ENCODE data around the gene UBAP2L. TPM values are rescaled to one million over a fixed set of nuclear protein-coding genes. Genes with fewer than 3 reads are reported as not detected.

UBAP2L gene
- total and polyA plus RNA-seq, 9 of the 15 experiments (the other 6 are each of a cell fraction or from before 2014, with no cell fraction given): 75.0 to 245 (median 119) TPM

DNA sequence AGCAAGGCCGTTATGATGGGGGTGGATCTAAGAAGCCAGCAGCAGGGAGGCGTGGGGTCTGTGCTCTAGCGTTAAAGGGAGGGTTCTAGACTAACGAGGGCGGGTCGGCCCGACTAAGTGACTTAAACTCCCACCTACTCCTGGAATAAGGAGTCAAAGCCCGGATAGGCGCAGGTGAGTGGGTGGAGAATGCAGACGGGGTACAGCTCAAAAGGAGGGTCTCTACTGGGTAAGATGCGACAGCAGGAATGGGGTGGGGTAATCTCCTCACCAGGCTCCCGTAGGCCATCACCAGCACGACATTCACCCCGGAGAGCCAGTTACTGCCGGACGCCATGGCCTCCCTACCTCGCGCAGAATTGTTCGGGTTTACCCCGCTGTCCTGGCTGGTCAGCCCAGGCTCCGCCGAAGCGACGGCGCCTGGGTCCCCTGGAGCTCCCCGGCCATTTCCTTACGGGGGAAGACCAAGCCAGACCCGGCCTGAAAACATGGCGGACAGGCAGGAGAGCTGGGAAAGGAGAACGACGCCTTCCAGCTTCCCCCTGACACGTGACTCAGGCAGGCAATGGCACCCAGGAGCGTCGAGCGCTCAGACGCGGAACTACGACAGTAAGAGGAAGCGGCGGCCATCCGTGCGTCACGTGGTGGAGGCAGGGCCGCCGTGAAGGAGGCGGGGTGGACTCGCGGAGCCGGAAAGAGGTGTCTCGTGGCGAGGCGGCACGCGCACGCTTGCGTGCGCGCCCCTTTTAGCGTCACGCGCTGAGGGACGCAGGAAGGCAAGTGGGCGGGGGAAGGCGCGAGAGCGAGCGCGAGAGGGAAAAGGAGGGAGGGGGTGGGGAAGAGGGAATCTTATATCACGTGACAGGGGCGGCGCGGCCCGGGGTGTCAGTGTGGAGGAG is at the start of gene UBAP2L (continued):
- TF ChIP-seq, protein P1, sequence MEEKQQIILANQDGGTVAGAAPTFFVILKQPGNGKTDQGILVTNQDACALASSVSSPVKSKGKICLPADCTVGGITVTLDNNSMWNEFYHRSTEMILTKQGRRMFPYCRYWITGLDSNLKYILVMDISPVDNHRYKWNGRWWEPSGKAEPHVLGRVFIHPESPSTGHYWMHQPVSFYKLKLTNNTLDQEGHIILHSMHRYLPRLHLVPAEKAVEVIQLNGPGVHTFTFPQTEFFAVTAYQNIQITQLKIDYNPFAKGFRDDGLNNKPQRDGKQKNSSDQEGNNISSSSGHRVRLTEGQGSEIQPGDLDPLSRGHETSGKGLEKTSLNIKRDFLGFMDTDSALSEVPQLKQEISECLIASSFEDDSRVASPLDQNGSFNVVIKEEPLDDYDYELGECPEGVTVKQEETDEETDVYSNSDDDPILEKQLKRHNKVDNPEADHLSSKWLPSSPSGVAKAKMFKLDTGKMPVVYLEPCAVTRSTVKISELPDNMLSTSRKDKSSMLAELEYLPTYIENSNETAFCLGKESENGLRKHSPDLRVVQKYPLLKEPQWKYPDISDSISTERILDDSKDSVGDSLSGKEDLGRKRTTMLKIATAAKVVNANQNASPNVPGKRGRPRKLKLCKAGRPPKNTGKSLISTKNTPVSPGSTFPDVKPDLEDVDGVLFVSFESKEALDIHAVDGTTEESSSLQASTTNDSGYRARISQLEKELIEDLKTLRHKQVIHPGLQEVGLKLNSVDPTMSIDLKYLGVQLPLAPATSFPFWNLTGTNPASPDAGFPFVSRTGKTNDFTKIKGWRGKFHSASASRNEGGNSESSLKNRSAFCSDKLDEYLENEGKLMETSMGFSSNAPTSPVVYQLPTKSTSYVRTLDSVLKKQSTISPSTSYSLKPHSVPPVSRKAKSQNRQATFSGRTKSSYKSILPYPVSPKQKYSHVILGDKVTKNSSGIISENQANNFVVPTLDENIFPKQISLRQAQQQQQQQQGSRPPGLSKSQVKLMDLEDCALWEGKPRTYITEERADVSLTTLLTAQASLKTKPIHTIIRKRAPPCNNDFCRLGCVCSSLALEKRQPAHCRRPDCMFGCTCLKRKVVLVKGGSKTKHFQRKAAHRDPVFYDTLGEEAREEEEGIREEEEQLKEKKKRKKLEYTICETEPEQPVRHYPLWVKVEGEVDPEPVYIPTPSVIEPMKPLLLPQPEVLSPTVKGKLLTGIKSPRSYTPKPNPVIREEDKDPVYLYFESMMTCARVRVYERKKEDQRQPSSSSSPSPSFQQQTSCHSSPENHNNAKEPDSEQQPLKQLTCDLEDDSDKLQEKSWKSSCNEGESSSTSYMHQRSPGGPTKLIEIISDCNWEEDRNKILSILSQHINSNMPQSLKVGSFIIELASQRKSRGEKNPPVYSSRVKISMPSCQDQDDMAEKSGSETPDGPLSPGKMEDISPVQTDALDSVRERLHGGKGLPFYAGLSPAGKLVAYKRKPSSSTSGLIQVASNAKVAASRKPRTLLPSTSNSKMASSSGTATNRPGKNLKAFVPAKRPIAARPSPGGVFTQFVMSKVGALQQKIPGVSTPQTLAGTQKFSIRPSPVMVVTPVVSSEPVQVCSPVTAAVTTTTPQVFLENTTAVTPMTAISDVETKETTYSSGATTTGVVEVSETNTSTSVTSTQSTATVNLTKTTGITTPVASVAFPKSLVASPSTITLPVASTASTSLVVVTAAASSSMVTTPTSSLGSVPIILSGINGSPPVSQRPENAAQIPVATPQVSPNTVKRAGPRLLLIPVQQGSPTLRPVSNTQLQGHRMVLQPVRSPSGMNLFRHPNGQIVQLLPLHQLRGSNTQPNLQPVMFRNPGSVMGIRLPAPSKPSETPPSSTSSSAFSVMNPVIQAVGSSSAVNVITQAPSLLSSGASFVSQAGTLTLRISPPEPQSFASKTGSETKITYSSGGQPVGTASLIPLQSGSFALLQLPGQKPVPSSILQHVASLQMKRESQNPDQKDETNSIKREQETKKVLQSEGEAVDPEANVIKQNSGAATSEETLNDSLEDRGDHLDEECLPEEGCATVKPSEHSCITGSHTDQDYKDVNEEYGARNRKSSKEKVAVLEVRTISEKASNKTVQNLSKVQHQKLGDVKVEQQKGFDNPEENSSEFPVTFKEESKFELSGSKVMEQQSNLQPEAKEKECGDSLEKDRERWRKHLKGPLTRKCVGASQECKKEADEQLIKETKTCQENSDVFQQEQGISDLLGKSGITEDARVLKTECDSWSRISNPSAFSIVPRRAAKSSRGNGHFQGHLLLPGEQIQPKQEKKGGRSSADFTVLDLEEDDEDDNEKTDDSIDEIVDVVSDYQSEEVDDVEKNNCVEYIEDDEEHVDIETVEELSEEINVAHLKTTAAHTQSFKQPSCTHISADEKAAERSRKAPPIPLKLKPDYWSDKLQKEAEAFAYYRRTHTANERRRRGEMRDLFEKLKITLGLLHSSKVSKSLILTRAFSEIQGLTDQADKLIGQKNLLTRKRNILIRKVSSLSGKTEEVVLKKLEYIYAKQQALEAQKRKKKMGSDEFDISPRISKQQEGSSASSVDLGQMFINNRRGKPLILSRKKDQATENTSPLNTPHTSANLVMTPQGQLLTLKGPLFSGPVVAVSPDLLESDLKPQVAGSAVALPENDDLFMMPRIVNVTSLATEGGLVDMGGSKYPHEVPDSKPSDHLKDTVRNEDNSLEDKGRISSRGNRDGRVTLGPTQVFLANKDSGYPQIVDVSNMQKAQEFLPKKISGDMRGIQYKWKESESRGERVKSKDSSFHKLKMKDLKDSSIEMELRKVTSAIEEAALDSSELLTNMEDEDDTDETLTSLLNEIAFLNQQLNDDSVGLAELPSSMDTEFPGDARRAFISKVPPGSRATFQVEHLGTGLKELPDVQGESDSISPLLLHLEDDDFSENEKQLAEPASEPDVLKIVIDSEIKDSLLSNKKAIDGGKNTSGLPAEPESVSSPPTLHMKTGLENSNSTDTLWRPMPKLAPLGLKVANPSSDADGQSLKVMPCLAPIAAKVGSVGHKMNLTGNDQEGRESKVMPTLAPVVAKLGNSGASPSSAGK (IDR thresholded peaks at IDR 0.05): peak; percentile 96
- no peak for TF ChIP-seq HNRNPLL (IDR thresholded peaks at IDR 0.05; ENCODE audit: low read depth, low read length, poor library complexity, severe bottlenecking)
- TF ChIP-seq FOXA1 (IDR thresholded peaks at IDR 0.05; ENCODE audit: borderline replicate concordance): no peak
- TF ChIP-seq, protein P2, sequence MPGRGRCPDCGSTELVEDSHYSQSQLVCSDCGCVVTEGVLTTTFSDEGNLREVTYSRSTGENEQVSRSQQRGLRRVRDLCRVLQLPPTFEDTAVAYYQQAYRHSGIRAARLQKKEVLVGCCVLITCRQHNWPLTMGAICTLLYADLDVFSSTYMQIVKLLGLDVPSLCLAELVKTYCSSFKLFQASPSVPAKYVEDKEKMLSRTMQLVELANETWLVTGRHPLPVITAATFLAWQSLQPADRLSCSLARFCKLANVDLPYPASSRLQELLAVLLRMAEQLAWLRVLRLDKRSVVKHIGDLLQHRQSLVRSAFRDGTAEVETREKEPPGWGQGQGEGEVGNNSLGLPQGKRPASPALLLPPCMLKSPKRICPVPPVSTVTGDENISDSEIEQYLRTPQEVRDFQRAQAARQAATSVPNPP (IDR thresholded peaks at IDR 0.05; ENCODE audit: borderline replicate concordance, insufficient read depth, insufficient read length): no peak
- TF ChIP-seq, protein P3, sequence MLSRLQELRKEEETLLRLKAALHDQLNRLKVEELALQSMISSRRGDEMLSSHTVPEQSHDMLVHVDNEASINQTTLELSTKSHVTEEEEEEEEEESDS (CRISPR knock-in tag; IDR thresholded peaks at IDR 0.05): no peak
- no peak for TF ChIP-seq ZNF274 (IDR thresholded peaks at IDR 0.05; ENCODE audit: borderline replicate concordance, low read depth, low read length)
- TF ChIP-seq DMBX1 (CRISPR knock-in tag; IDR thresholded peaks at IDR 0.05; ENCODE audit: borderline replicate concordance): no peak
- TF ChIP-seq NCOA6 (IDR thresholded peaks at IDR 0.05): peak; percentile 90
- TF ChIP-seq RBFOX2 (IDR thresholded peaks at IDR 0.05; ENCODE audit: low read depth, low read length): peak; percentile 96
- TF ChIP-seq RAD21 (CRISPR knock-in tag; conservative IDR thresholded peaks at IDR 0.05 in 1 of 2, IDR thresholded peaks at IDR 0.05 in 1 of 2): no peak
- TF ChIP-seq, protein P4, sequence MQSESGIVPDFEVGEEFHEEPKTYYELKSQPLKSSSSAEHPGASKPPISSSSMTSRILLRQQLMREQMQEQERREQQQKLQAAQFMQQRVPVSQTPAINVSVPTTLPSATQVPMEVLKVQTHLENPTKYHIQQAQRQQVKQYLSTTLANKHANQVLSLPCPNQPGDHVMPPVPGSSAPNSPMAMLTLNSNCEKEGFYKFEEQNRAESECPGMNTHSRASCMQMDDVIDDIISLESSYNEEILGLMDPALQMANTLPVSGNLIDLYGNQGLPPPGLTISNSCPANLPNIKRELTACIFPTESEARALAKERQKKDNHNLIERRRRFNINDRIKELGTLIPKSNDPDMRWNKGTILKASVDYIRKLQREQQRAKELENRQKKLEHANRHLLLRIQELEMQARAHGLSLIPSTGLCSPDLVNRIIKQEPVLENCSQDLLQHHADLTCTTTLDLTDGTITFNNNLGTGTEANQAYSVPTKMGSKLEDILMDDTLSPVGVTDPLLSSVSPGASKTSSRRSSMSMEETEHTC (IDR thresholded peaks at IDR 0.05): peak; percentile 95
- TF ChIP-seq CREBBP (IDR thresholded peaks at IDR 0.05; ENCODE audit: low read depth, low read length): no peak
